ENCODE measurements around the gene RNF220. TPM values are rescaled to one million over a fixed set of nuclear protein-coding genes. Genes with fewer than 3 reads are reported as not detected.

Gene RNF220
- total and polyA plus RNA-seq, 9 of the 15 experiments (the other 6 are each of a cell fraction or from before 2014, with no cell fraction given), result 5.1 to 117 (median 66.9) TPM

DNA sequence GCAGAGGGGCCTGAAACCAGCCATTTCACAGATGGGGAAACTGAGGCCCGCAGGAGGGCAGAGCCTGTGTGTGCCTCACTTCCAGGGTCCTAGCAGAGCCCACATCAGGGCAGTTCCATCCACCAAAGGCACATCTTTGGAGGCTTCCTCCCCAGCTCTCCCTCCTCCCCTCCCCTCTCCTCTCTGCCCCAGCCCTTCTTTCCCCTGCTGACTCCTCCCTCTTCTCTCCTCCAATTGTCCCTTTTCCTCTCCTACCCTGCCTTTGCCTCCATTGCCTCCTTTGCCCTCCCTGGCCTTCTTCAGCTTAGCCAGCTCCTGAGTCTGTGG, 212.6 kb downstream of the RNF220 start:
- FAIRE-seq (no peak), ATAC-seq (0 out of 3 replicates have a peak, but pooled peaks have one; percentile 10)
- TF ChIP-seq MCM2 (IDR thresholded peaks at IDR 0.05; ENCODE audit: low read depth), result no peak
- no peak for TF ChIP-seq SMAD4 (CRISPR knock-in tag; conservative IDR thresholded peaks at IDR 0.05)
- TF ChIP-seq CHCHD3 (CRISPR knock-in tag; IDR thresholded peaks at IDR 0.05), result no peak
- no peak for TF ChIP-seq ZNF561 (CRISPR knock-in tag; conservative IDR thresholded peaks at IDR 0.05)
- TF ChIP-seq, protein P1, sequence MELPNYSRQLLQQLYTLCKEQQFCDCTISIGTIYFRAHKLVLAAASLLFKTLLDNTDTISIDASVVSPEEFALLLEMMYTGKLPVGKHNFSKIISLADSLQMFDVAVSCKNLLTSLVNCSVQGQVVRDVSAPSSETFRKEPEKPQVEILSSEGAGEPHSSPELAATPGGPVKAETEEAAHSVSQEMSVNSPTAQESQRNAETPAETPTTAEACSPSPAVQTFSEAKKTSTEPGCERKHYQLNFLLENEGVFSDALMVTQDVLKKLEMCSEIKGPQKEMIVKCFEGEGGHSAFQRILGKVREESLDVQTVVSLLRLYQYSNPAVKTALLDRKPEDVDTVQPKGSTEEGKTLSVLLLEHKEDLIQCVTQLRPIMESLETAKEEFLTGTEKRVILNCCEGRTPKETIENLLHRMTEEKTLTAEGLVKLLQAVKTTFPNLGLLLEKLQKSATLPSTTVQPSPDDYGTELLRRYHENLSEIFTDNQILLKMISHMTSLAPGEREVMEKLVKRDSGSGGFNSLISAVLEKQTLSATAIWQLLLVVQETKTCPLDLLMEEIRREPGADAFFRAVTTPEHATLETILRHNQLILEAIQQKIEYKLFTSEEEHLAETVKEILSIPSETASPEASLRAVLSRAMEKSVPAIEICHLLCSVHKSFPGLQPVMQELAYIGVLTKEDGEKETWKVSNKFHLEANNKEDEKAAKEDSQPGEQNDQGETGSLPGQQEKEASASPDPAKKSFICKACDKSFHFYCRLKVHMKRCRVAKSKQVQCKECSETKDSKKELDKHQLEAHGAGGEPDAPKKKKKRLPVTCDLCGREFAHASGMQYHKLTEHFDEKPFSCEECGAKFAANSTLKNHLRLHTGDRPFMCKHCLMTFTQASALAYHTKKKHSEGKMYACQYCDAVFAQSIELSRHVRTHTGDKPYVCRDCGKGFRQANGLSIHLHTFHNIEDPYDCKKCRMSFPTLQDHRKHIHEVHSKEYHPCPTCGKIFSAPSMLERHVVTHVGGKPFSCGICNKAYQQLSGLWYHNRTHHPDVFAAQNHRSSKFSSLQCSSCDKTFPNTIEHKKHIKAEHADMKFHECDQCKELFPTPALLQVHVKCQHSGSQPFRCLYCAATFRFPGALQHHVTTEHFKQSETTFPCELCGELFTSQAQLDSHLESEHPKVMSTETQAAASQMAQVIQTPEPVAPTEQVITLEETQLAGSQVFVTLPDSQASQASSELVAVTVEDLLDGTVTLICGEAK (IDR thresholded peaks at IDR 0.05), result no peak
- TF ChIP-seq, protein P1 (CRISPR knock-in tag; IDR thresholded peaks at IDR 0.05), result no peak
- peak; percentile 28 for TF ChIP-seq RBM25 (IDR thresholded peaks at IDR 0.05; ENCODE audit: low read depth, low read length, severe bottlenecking)
- no peak for TF ChIP-seq PRMT5 (CRISPR knock-in tag; IDR thresholded peaks at IDR 0.05)
- TF ChIP-seq CTBP1 (IDR thresholded peaks at IDR 0.05; ENCODE audit: borderline replicate concordance), result no peak
- no peak for TF ChIP-seq SMARCC2 (IDR thresholded peaks at IDR 0.05; ENCODE audit: low read depth)
- no peak for TF ChIP-seq ZFX (CRISPR knock-in tag; IDR thresholded peaks at IDR 0.05)
- TF ChIP-seq TEAD1 (CRISPR knock-in tag; IDR thresholded peaks at IDR 0.05), result no peak
- no peak for TF ChIP-seq ZNF134 (CRISPR knock-in tag; conservative IDR thresholded peaks at IDR 0.05)
- no peak for TF ChIP-seq PHB2 (IDR thresholded peaks at IDR 0.05; ENCODE audit: low read depth)
- TF ChIP-seq, protein P2, sequence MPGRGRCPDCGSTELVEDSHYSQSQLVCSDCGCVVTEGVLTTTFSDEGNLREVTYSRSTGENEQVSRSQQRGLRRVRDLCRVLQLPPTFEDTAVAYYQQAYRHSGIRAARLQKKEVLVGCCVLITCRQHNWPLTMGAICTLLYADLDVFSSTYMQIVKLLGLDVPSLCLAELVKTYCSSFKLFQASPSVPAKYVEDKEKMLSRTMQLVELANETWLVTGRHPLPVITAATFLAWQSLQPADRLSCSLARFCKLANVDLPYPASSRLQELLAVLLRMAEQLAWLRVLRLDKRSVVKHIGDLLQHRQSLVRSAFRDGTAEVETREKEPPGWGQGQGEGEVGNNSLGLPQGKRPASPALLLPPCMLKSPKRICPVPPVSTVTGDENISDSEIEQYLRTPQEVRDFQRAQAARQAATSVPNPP (IDR thresholded peaks at IDR 0.05; ENCODE audit: borderline replicate concordance, insufficient read depth, insufficient read length), result no peak

More for the DNA sequence above, 212.6 kb downstream of the RNF220 start:
- in situ Hi-C loops (cut with MboI), result no loop called here
- Histone ChIP-seq H3K27ac (ENCODE audit: extremely low read depth, low read depth, low read length) (no peak overlapping the region), H3K79me2 (ENCODE audit: control insufficient read depth, insufficient read depth, low read length) (no peaks in the 10 kb centered on the region), H3K9me3 (replicated peaks; ENCODE audit: control insufficient read depth, insufficient read depth, low read depth, low read length) (no peaks in the 10 kb centered on the region), H3K9me1 (ENCODE audit: control insufficient read depth, insufficient read depth, low read length) (no peaks in the 10 kb centered on the region), H3K4me2 (ENCODE audit: insufficient read depth, low read length) (no peak overlapping the region), H3K4me3 (no peak overlapping the region), H3K27me3 (ENCODE audit: control insufficient read depth in 2 of 2, insufficient read depth in 2 of 2, low read length in 2 of 2) (no peaks in the 10 kb centered on the region), H4K20me1 (replicated peaks; ENCODE audit: control insufficient read depth, insufficient read depth, low read length) (peaks cover 3% of the 10 kb centered on the region; the same call in 1 of the 2 replicates), H2AFZ (ENCODE audit: low read depth, low read length) (no peak overlapping the region), H3K4me1 (replicated peaks in 1 of 2; ENCODE audit: control insufficient read depth in 2 of 2, insufficient read depth in 2 of 2, low read length in 2 of 2) (peaks cover 11 to 22% of the 10 kb centered on the region in 2 experiments; a peak in 3 of 5 replicates), H3K9ac (ENCODE audit: insufficient read depth in 1 of 2, low read depth in 2 of 2, low read length in 2 of 2) (peak overlapping the region in 1 of 2 experiments; percentile 50; a peak in 1 of 4 replicates), H3K36me3 (ENCODE audit: control insufficient read depth, insufficient read depth, low read length) (no peaks in the 10 kb centered on the region)
- BruUV-seq (replicated peaks), result no TSS peak
- WGBS (ENCODE audit: insufficient coverage, low coverage, missing lambda C conversion rate), result 8% methylated on average over 1 of the region's 1 CpG
- ChIA-PET POLR2A (interaction anchor here (12.0 kb wide), 1 partner anchor 14 kb away, joined by 122 read pairs; no protein-coding TSS in a partner anchor), CTCF (ENCODE audit: low intra/inter-chr PET ratio) (no interaction called here)
- intact Hi-C loops (cut with micrococcal nuclease), result no loop called here
- DNase-seq (ENCODE audit: extremely low read depth in 1 of 4, low spot score in 3 of 4), result no peak

All from K562 (cell line).